C4-2B (cell line): ENCODE data around the gene PILRA.
"Not testable (repeated sequence)": the region's sequence is repeated elsewhere in the genome, so short reads cannot be mapped to it uniquely, and the experiment has no call there.

Experiments used
- CTCF ChIP-seq: fragments of 450-650 bp; conservative IDR thresholded peaks from 2 replicates; pipeline ENCODE4 v1.5.1; 2017; ENCODE audit warnings: mild to moderate bottlenecking
- ZFX ChIP-seq: fragments of 450-650 bp; IDR thresholded peaks from 2 replicates; pipeline ENCODE4 v1.6.1; 2017

GRCh38 chr7:100438731-100439130, 65.4 kb downstream of the PILRA start:
- not testable (repeated sequence) for TF ChIP-seq CTCF, ZFX
